ENCODE results near the gene MFGE8. TPM values are rescaled to one million over a fixed set of nuclear protein-coding genes. Genes with fewer than 3 reads are reported as not detected.

The MFGE8 gene
- polyA plus RNA-seq, 2 of the 4 experiments (the other 2 are of a cell fraction), result 206 to 403 TPM

DNA sequence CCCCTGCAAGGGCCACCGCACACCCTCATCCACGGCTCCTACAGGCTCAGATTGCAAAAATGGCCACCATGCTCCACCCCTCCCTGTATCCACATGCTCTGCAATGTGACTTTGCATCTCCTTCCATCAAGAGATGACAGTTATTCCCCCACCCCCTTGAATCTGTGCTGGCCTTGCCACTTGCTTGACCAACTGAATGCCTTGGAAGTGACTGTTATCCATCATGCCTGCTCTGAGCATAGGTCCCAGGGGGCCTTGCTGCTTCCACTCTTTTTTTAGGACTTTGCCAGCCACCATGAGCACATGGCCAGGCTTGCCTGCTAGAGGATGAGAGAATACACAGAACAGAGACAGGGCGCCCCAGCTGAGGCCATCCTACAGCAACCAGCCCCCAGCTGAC lies 31.4 kb downstream of the MFGE8 start:
- no peaks in the 10 kb centered on the region for H3K4me1 ChIP-seq
- WGBS (ENCODE audit: missing lambda C conversion rate), result 87% methylated on average over 3 of the region's 3 CpGs
- no peak overlapping the region for H3K27ac ChIP-seq
- DNase-seq (ENCODE audit: low read depth in 1 of 2, low spot score in 1 of 2) (no peak), ATAC-seq (no peak), FAIRE-seq (no peak)
- ChIA-PET CTCF (interaction anchor here (1.1 to 10.7 kb wide), 6 partner anchors 13 to 296 kb away, joined by 3 to 212 read pairs (median 38); partner anchors contain the start of gene HAPLN3), POLR2A (no interaction called here)
- TF ChIP-seq, protein P1, sequence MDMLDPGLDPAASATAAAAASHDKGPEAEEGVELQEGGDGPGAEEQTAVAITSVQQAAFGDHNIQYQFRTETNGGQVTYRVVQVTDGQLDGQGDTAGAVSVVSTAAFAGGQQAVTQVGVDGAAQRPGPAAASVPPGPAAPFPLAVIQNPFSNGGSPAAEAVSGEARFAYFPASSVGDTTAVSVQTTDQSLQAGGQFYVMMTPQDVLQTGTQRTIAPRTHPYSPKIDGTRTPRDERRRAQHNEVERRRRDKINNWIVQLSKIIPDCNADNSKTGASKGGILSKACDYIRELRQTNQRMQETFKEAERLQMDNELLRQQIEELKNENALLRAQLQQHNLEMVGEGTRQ (IDR thresholded peaks at IDR 0.05), result no peak
- no peak for TF ChIP-seq SREBF2 (IDR thresholded peaks at IDR 0.05)
- no peak for TF ChIP-seq NPAS2 (CRISPR knock-in tag; IDR thresholded peaks at IDR 0.05; ENCODE audit: borderline replicate concordance)
- TF ChIP-seq, protein P2, sequence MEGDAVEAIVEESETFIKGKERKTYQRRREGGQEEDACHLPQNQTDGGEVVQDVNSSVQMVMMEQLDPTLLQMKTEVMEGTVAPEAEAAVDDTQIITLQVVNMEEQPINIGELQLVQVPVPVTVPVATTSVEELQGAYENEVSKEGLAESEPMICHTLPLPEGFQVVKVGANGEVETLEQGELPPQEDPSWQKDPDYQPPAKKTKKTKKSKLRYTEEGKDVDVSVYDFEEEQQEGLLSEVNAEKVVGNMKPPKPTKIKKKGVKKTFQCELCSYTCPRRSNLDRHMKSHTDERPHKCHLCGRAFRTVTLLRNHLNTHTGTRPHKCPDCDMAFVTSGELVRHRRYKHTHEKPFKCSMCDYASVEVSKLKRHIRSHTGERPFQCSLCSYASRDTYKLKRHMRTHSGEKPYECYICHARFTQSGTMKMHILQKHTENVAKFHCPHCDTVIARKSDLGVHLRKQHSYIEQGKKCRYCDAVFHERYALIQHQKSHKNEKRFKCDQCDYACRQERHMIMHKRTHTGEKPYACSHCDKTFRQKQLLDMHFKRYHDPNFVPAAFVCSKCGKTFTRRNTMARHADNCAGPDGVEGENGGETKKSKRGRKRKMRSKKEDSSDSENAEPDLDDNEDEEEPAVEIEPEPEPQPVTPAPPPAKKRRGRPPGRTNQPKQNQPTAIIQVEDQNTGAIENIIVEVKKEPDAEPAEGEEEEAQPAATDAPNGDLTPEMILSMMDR (IDR thresholded peaks at IDR 0.05), result no peak
- TF ChIP-seq ZNF302 (CRISPR knock-in tag; IDR thresholded peaks at IDR 0.05), result no peak
- no peak for TF ChIP-seq ZSCAN20 (CRISPR knock-in tag; IDR thresholded peaks at IDR 0.05)
- no peaks in the 10 kb centered on the region for H3K9me3 ChIP-seq
- H3K4me3 ChIP-seq, result no peak overlapping the region
- no peak overlapping the region for H3K4me2 ChIP-seq

DNA sequence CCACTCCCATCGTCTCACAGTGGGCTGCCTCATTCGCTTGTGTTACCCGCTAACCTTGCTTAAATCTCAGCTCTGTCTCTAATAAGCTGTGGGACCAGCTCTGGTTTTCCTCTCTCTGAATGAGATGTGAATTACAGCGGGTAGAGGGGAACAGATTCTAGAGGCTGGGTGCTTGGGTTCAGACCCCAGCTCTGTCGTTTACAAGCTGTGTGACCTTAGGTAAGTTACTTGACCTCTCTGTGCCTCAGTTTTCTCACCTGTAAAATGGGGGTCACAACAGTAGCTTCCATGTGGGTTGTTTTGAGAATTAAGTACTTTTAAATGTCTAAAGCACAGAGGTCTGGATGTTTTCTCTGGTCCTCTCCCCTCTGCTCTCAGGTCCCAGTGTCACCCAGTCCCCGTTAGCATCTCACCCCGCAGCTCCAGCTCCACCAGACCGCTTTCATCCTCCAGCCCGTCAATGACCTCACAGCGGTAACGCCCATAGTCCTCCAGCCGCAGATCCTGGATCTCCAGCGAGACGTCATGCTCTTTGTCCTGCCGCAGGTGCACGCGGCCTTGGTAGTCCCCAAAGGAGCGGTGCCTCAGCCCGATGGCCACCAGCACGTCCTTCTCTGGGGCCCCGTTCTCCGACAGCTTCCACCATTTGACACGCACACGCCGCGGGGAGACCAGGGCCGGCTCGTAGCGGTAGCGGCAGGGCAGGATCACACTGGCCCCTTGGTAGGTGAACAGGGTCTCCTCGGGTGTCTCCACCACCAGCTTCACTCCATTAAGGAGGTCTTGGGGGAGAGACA lies 32.0 kb downstream of the MFGE8 start:
- no peaks in the 10 kb centered on the region for H3K9me3 ChIP-seq
- WGBS (ENCODE audit: missing lambda C conversion rate), result 92% methylated on average over 31 of the region's 31 CpGs
- no peaks in the 10 kb centered on the region for H3K4me1 ChIP-seq
- ChIA-PET CTCF (interaction anchor here (0.6 to 10.7 kb wide), 12 partner anchors 12 to 296 kb away, joined by 3 to 212 read pairs (median 4); partner anchors contain the start of gene HAPLN3), POLR2A (no interaction called here)
- ATAC-seq (no peak), FAIRE-seq (no peak), DNase-seq (ENCODE audit: low read depth in 1 of 2, low spot score in 1 of 2) (no peak)
- no peak overlapping the region for H3K4me3 ChIP-seq
- H3K27ac ChIP-seq, result no peak overlapping the region
- no peak for TF ChIP-seq BHLHE40 (IDR thresholded peaks at IDR 0.05; ENCODE audit: low read depth, low read length)
- TF ChIP-seq ZFP36 (IDR thresholded peaks at IDR 0.05; ENCODE audit: borderline replicate concordance, partially characterized antibody), result peak; percentile 51
- no peak overlapping the region for H3K4me2 ChIP-seq

DNA sequence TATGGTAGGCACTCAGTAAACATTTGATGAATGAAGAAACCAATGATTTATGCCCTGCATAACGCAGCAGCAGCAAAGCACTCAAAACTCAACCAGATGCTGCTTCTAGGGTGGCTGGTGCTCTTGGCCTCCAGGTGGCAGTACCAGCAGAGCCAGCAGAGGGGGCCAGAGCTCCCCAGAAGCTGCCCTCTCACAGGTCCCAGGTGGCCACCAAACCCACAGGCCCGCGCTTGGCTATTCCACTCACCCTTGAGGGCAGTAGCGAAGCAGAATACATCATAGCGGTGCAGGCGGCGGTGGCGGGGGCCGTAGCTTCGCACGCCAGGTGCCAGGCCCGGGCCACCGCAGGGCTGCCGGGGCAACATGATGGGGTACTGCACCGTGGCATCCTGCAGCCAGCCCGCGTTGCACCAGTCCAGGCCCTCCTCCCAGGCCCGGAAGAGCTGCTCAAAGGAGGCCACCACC lies 34.4 kb downstream of the MFGE8 start:
- POLR2A ChIA-PET, result no interaction called here

More for the DNA sequence above, 34.4 kb downstream of the MFGE8 start:
- Histone ChIP-seq H3K27ac (no peak overlapping the region), H3K9me3 (no peaks in the 10 kb centered on the region), H3K4me2 (no peak overlapping the region), H3K4me1 (no peaks in the 10 kb centered on the region), H3K4me3 (no peak overlapping the region)
- DNase-seq (ENCODE audit: low read depth in 1 of 2, low spot score in 1 of 2) (peak; percentile 68 to 87), FAIRE-seq (no peak), ATAC-seq (peak; percentile 91 to 95)
- no peak for TF ChIP-seq CHD2 (IDR thresholded peaks at IDR 0.05; ENCODE audit: low read length, partially characterized antibody)
- TF ChIP-seq, protein P3, sequence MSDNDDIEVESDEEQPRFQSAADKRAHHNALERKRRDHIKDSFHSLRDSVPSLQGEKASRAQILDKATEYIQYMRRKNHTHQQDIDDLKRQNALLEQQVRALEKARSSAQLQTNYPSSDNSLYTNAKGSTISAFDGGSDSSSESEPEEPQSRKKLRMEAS (IDR thresholded peaks at IDR 0.05), result no peak
- TF ChIP-seq RAD21 (conservative IDR thresholded peaks at IDR 0.05 in 1 of 2, IDR thresholded peaks at IDR 0.05 in 1 of 2), result peak; percentile 70 to 82
- TF ChIP-seq, protein P4, sequence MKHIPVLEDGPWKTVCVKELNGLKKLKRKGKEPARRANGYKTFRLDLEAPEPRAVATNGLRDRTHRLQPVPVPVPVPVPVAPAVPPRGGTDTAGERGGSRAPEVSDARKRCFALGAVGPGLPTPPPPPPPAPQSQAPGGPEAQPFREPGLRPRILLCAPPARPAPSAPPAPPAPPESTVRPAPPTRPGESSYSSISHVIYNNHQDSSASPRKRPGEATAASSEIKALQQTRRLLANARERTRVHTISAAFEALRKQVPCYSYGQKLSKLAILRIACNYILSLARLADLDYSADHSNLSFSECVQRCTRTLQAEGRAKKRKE (CRISPR knock-in tag; IDR thresholded peaks at IDR 0.05; ENCODE audit: low read depth), result no peak
- TF ChIP-seq, protein P5, sequence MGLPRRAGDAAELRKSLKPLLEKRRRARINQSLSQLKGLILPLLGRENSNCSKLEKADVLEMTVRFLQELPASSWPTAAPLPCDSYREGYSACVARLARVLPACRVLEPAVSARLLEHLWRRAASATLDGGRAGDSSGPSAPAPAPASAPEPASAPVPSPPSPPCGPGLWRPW (IDR thresholded peaks at IDR 0.05), result no peak
- TF ChIP-seq RCOR1 (IDR thresholded peaks at IDR 0.05; ENCODE audit: low read depth, low read length), result no peak
- no peak for TF ChIP-seq TP53 (CRISPR knock-in tag; IDR thresholded peaks at IDR 0.05)
- TF ChIP-seq GATA3 (IDR thresholded peaks at IDR 0.05; ENCODE audit: borderline replicate concordance), result no peak
- TF ChIP-seq, protein P2 (IDR thresholded peaks at IDR 0.05), result peak; percentile 78
- TF ChIP-seq ZNF302 (CRISPR knock-in tag; IDR thresholded peaks at IDR 0.05), result no peak
- TF ChIP-seq, protein P6, sequence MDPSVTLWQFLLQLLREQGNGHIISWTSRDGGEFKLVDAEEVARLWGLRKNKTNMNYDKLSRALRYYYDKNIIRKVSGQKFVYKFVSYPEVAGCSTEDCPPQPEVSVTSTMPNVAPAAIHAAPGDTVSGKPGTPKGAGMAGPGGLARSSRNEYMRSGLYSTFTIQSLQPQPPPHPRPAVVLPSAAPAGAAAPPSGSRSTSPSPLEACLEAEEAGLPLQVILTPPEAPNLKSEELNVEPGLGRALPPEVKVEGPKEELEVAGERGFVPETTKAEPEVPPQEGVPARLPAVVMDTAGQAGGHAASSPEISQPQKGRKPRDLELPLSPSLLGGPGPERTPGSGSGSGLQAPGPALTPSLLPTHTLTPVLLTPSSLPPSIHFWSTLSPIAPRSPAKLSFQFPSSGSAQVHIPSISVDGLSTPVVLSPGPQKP (IDR thresholded peaks at IDR 0.05; ENCODE audit: low read depth, low read length), result no peak
- TF ChIP-seq, protein P1 (IDR thresholded peaks at IDR 0.05), result no peak
- no peak for TF ChIP-seq SREBF2 (IDR thresholded peaks at IDR 0.05)
- TF ChIP-seq SMC3 (IDR thresholded peaks at IDR 0.05), result peak; percentile 70
- no peak for TF ChIP-seq RFX5 (IDR thresholded peaks at IDR 0.05)
- WGBS (ENCODE audit: missing lambda C conversion rate), result 49% methylated on average over 5 of the region's 18 CpGs
- CTCF ChIA-PET, result interaction anchor here (0.7 to 10.7 kb wide), 59 partner anchors 10 to 426 kb away, joined by 3 to 212 read pairs (median 4); partner anchors contain the start of genes ABHD2, ACAN, FANCI and HAPLN3

Data from A549 (cell line).